Stimulated activated CD4-positive, alpha-beta T cell treated with anti-CD3 and anti-CD28 coated beads, Interleukin-12 subunit alpha, Interleukin-12 subunit beta, amount 100 ng/mL, for 48 hours (primary cell): ENCODE results near the gene ABHD13.
"Not testable (repeated sequence)": the region's sequence is repeated elsewhere in the genome, so short reads cannot be mapped to it uniquely, and the experiment has no call there.

Source experiments
- DNase-seq, 3 donors: peaks; one replicate each; pipeline ENCODE4 v3.0.0-alpha.2; 2020; ENCODE audit warnings: low read depth in 2 of 3, low spot score in 1 of 3

Gene ABHD13

DNA sequence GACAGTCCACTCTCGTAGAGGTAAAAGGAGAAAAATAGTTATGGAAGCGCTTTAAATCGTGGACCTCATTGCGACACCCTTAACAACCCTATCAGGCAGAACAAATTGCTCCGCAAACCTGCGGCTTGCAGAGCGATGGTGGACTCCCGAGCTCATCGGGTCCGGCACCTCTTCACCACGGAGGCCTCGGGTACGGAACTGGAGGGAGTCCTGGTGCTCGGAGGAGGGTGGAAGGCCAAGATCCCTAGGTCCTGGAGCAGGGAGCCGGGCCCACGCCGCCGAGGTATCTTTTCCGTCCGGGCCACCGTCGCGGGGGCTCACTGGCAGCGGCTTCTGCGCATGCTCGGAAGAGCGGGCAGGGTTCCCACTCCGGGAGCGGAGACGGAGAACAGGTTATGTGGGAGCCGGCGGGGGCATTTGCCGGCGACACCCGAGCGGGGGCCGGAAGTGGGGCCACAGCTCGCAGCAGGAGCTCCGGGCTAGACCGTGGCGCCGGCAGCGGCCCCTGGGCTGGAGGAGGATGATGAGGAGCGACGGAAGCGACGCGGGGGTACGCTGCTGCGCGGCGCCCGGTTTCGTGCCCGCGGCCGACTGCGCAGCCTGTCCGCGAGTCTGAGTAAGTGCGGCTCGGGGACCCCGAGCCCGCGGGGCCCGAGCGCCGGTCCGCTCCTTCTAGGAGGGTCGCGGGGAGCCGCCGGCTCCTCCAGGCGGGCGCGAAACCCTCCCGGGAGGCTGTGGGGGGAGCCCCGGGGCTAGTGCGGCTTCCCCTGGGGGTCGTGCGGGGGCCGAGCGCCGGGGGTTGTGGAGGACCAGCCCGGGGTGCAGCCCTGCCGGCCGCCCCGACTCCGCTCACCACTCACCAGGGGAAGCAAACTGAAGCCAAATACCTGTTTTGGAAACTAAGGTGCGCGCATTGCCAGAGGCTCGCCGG lies at the start of gene ABHD13:
ABHD13 (plus strand) TSS at position 349 of the 931 bp plus-strand sequence. CDS start 10,827 bp downstream, outside the sequence.
- peak; percentile 77 to 86 (median 84) for DNase-seq

GRCh38 chr13:108168929-108169328 lies 49.3 kb upstream of the ABHD13 start:
- DNase-seq = no peak

- DNase-seq = peak; percentile 36 to 52 (median 40)
Observed at GRCh38 chr13:108176685-108177274, 41.4 kb upstream of the ABHD13 start.

DNA sequence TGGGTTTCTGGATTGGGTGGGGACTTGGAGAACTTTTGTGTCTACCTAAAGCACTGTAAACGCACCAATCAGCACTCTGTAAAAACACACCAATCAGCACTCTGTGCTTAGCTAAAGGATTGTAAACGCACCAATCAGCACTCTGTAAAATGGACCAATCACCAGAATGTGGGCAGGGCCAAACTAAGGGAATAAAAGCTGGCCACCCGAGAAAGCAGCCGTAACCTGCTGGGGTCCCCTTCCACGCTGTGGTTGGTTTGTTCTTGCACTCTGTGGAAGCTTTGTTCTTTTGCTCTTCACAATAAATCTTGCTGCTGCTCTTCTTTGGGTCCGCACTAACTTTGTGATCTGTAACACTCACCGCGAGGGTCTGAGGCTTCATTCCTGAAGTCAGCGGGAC lies 40.1 kb upstream of the ABHD13 start:
- no peak for DNase-seq

- no peak for DNase-seq
Observed at GRCh38 chr13:108182652-108183051, 35.5 kb upstream of the ABHD13 start.

DNA sequence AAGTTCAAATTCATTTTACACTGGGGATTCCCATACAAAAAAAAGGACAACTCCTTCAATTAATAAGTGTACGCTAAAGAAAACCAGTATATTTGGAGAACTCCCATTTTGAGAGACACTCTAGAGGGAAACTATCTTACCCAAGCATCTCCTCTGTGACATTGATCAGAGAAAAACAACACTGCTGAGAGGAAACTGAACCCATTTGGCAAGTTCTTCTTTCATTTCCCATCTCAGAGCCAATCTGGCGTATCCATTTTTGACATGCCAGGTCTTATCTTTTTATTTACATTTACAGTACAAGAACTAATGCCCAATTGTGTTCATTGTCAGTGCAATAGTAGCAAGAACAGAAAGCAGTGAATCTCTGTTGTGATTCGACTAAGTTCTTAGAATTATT lies 33.0 kb upstream of the ABHD13 start:
- DNase-seq = no peak

DNA sequence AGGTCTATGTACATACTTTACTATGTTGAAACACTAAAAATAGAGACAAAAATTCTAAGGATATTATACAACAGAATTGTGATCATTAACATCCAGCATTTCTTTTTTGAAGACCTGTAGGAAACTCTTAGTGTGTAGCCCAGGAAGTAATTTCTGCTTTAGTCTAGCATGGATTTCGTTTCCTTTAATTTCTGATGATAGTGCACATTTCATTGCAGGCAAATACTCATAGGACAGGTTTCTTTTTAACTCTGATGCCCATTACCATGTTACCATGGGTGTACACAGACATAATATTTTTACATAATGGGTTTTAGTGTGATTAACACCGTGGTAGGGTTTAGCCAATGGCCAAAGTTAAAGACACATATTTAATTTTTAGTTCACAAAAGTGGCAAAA lies 29.9 kb upstream of the ABHD13 start:
- DNase-seq = no peak

DNA sequence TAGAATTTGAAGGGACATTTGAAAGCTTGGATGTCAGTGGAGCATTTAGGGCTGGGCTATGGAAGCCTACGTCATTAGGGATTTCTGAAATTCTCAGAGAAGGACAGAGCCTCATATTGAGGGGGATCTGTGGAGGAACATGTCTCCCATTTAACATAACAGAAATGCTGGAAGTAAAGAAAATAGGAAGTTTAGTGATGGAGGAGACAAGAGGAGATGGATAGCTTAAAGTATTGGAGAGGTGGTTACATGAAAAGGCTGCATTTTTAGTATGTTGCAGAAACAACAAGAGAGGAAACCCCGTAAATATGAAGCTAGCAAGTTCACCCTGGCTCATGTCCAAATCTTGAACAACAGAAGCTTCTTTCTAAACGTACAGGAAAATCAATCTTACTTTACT lies 27.3 kb upstream of the ABHD13 start:
- DNase-seq = no peak

DNA sequence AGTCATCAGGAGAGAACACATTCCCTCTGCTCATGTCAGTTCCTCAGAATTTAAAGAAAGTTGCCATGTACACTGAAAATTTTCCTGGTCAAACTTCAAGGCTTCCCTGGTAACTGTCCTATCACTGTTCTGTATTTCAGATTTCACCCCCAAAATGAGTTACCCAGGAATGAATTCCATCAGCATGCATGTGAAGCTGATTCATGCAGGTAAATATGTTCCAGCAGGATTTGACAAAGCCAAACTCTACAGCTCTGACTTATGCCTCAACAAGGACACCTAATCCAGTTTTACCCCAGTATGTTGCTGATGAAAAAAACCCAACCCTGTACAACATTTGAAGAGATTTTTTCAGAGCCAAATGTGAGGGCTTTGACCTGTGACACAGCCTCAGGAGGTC lies 24.4 kb upstream of the ABHD13 start:
- DNase-seq = no peak

DNA sequence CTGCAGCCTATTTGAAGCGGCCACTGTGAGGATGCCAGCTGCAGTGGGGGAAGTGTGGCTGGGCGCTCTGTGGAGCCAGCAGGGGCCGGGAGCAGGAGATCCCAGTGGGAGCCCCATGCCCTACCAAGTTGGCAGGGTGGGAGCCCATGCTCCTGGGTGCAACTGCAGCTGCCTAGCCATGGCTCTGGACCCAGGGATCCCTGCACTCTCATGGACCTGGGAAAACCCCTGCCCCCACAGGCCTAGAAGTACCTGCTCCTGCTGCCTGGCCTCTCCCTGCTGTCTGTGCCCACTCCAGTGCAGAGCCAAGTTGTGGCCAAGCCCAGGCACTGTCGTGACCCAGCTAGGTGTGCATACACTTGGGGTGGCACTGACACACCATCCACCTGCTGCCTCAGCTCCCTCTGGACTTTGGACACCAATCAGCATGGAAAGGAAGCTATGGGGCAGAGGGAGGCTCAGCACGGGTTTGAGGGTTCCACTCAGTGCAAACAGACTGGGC lies 23.7 kb upstream of the ABHD13 start:
- DNase-seq = no peak

DNA sequence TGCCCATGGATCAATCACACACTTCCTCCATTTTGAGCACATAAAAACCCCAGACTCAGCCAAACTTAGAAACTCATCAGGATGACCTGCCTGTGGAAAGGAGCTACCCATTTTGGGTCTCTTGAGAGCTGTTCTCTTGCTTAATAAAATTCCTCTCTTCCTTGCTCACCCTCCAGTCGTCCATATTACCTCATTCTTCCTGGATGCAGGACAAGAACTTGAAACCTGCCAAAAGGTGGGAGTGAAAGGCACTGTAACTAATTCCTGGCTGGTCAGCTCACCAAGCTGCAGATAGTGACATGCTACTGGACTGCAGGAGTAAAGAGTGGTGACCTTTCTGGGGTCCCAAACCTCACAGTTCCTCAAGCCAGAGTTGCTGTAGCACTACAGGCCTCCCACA lies 23.0 kb upstream of the ABHD13 start:
- DNase-seq = no peak

DNA sequence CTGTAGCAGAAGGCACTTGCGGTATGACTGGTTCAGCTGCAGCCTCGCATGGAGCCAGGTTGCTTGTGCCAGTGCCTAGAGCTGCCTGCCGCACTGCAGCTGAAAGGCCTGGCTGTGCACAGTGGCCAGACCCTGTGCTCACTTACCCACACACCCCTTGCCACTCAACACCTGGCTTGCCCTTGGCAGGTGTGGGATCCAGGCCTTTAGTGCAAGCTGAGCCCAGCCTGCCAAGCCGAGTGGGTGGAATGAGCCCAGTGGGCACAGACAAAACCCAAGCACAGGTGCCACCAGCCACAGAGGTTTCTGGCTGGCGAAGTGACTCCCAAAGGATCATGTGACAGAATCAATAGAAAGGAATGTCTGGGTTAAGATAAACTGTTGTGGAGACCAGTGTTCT lies 22.3 kb upstream of the ABHD13 start:
- no peak for DNase-seq

DNA sequence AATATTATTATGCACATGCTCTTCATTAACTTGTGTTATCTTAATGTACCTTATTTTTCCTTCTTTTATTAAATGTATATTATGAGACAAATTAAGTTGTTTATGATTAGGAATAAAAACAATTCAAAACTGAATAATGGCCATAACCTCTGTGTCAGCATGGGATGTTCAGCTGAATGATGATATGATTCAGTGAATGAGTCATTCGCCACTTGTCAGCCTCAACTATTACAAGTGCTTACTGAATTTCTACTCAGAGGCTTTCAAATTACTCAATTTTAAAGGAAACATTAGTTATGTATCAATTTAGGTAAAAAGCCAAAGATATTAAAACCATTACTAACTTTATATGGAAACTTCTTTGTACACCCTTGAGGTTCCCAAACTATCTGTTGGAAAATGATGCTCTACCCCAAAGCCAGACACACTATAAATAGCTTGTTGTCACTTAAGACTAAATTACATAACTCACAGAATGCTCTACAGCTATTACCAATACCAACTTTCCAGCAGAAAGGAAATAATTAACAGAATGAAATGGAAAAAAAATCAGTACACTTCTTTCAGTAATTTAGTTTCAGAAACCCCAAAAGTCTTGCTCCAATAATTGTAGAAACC lies 17.3 kb upstream of the ABHD13 start:
- DNase-seq = no peak

GRCh38 chr13:108210551-108210950 lies 7.6 kb upstream of the ABHD13 start:
- no peak for DNase-seq

GRCh38 chr13:108212886-108213285 lies 5.3 kb upstream of the ABHD13 start:
- DNase-seq = no peak

DNA sequence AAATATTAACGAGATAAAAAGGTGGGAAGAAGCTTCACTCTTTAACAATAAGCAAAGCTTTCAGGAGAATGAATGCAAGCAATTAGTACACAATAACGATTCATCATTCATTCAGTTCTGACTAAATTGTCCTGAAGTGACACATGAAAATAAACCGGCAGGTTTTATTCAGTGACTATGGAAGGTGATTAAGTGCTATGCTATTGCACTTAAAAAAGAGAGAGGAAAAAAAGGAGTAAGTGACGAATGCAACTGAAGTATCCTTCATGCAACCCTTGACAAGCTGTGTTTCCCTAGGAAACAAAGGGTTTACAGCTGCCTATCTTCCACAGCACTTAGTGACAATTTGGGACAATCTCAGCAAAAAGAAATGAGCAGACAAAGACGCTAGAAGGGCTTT lies 4.2 kb upstream of the ABHD13 start:
- no peak for DNase-seq

DNA sequence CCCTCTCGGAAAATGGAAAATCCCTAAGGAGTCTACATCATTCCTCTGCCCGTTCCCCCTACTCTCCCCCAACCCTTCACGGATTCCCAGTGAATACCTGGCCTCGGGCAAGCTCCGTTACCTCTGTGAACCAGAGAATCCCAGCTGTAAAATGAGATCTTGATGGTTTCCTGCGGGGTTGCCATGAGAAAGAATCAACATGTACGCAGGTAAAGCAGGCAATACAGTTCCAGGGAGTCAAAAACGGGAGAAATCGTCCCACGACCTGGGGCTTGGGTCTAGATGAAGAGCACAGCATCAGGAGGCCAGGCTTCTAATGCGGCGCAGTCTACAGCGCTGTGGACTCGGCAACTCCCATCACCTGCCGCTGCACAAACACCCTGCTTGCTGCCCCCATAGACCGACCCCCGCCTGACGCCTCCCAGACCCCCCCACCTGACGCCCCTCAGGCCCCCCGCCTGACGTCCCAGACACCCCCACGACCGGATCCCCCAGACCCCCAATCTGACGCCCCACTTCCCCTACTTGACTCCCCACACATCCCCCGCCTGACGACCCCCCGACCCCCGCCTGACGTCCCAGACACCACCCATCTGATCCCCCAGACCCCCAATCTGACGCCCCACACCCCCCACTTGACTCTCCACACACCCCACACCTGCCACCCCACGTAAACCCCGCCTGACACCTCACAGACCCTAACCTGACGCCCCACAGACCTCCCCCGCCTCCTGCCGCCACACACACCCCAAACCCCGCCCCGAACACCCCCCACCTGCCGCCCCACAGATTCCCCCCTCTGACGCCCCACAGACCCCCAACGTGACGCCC lies 3.5 kb upstream of the ABHD13 start:
- DNase-seq = no peak

- DNase-seq = peak; percentile 74 to 85 (median 79)
Observed at GRCh38 chr13:108215436-108215835, 2.8 kb upstream of the ABHD13 start, which contains the start of gene LIG4. Gene LIG4 (minus strand): TSS chr13:108215536. CDS start chr13:108211268, 4,268 bp downstream.

DNA sequence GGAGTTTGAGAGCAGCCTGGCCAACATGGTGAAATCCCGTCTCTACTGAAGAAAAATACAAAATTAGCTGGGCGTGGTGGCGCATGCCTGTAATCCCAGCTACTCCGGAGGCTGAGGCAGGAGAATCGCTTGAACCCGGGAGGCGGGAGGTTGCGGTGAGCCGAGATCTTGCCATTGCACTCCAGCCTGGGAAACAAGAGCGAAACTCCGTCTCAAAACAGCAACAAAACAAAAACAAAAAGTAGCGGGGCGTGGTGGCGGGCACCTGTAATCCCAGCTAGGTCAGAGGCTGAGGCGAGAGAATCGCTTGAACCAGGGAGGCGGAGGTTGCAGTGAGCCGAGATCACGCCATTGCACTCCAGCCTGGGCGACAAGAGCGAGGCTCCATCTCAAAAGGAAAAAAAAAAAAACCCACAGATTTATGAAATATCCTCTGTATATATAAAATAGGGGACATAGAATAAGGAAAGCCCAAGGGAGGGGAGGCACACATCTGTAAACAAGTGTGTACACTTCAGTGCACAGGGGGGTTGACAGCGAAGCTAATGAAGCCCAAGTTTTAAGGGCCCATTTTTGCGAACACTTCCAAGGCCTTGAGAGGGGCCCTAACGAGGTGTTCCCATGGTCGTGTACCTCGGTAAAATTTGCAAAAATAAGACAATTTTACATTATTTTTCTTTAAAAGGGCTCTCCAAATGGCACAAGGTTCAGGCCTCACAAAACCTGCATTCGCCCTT lies 717 bp upstream of the ABHD13 start:
- DNase-seq = not testable (repeated sequence)

- DNase-seq = no peak
Observed at GRCh38 chr13:108220041-108220440, 1.8 kb downstream of the ABHD13 start.
